H9 (cell line): Measurements from ENCODE around the gene OCRL. TPM values are rescaled to one million over a fixed set of nuclear protein-coding genes. Genes with fewer than 3 reads are reported as not detected.

Source experiments
- DNase-seq: peaks from one replicate; pipeline ENCODE4 v3.0.0-alpha.2; 2017
- H2AFZ ChIP-seq: one replicate; pipeline ENCODE4 v1.6.1; 2013; ENCODE audit warnings: mild to moderate bottlenecking, low read length, control low read depth, moderate library complexity
- H2AK5ac ChIP-seq: 2 replicates; pipeline ENCODE4 v1.6.1; 2013; ENCODE audit warnings: low read length, control low read depth, mixed read lengths; ENCODE audit not compliant: insufficient read length
- H2BK120ac ChIP-seq: one replicate; pipeline ENCODE4 v1.6.1; 2013; ENCODE audit warnings: low read depth, mild to moderate bottlenecking, low read length, control low read depth, inconsistent platforms; ENCODE audit not compliant: poor library complexity, severe bottlenecking
- H2BK12ac ChIP-seq: 2 replicates; pipeline ENCODE4 v1.6.1; 2013; ENCODE audit warnings: low read length, control low read depth, mixed read lengths, low read depth; ENCODE audit not compliant: insufficient read length
- H2BK15ac ChIP-seq: 2 replicates; pipeline ENCODE4 v1.6.1; 2013; ENCODE audit warnings: low read depth, low read length, control low read depth
- H2BK20ac ChIP-seq: one replicate; pipeline ENCODE4 v1.6.1; 2013; ENCODE audit warnings: low read depth, mild to moderate bottlenecking, low read length, control low read depth, inconsistent platforms; ENCODE audit not compliant: poor library complexity, severe bottlenecking
- H2BK5ac ChIP-seq: 2 replicates; pipeline ENCODE4 v1.6.1; 2013; ENCODE audit warnings: low read length, control low read depth, mixed read lengths; ENCODE audit not compliant: insufficient read length
- H3K14ac ChIP-seq: 2 replicates; pipeline ENCODE4 v1.6.1; 2013; ENCODE audit warnings: low read length, control low read depth; ENCODE audit not compliant: insufficient read depth
- H3K18ac ChIP-seq: 2 replicates; pipeline ENCODE4 v1.6.1; 2013; ENCODE audit warnings: low read depth, mild to moderate bottlenecking, mixed read lengths, low read length, control low read depth; ENCODE audit not compliant: insufficient read length
- H3K23ac ChIP-seq: 2 replicates; pipeline ENCODE4 v1.6.1; 2013; ENCODE audit warnings: low read length, control low read depth, mixed read lengths, low read depth; ENCODE audit not compliant: insufficient read length
- H3K23me2 ChIP-seq: 2 replicates; pipeline ENCODE4 v1.6.1; 2013; ENCODE audit warnings: low read depth, mild to moderate bottlenecking, mixed read lengths, low read length, control low read depth; ENCODE audit not compliant: insufficient read length, poor library complexity, severe bottlenecking
- H3K27ac ChIP-seq: 2 replicates; pipeline ENCODE4 v1.5.1; 2013; ENCODE audit warnings: low read length, control low read depth, mixed read lengths, low read depth; ENCODE audit not compliant: insufficient read length
- H3K27me3 ChIP-seq: 2 replicates; pipeline ENCODE4 v1.6.1; 2013; ENCODE audit warnings: low read length, control low read depth, inconsistent platforms; ENCODE audit not compliant: insufficient read depth
- H3K4ac ChIP-seq: 2 replicates; pipeline ENCODE4 v1.6.1; 2013; ENCODE audit warnings: low read depth, mild to moderate bottlenecking, control low read depth, inconsistent platforms, low read length, moderate library complexity
- H3K4me1 ChIP-seq: 2 replicates; pipeline ENCODE4 v1.6.1; 2013; ENCODE audit warnings: low read length, control low read depth, inconsistent platforms; ENCODE audit not compliant: insufficient read depth
- H3K4me2 ChIP-seq: 2 replicates; pipeline ENCODE4 v1.6.1; 2013; ENCODE audit warnings: low read length, control low read depth, mixed read lengths; ENCODE audit not compliant: insufficient read length, insufficient read depth
- H3K56ac ChIP-seq: 2 replicates; pipeline ENCODE4 v1.6.1; 2013; ENCODE audit warnings: low read depth, mild to moderate bottlenecking, mixed read lengths, low read length, control low read depth; ENCODE audit not compliant: insufficient read length
- H3K79me1 ChIP-seq: 2 replicates; pipeline ENCODE4 v1.6.1; 2013; ENCODE audit warnings: low read depth, mild to moderate bottlenecking, moderate library complexity, low read length, control low read depth, inconsistent platforms; ENCODE audit not compliant: insufficient read depth, poor library complexity, severe bottlenecking
- H3K79me2 ChIP-seq: 2 replicates; pipeline ENCODE4 v1.6.1; 2013; ENCODE audit warnings: low read length, control low read depth, inconsistent platforms; ENCODE audit not compliant: insufficient read depth
- H3K9ac ChIP-seq: 2 replicates; pipeline ENCODE4 v1.6.1; 2013; ENCODE audit warnings: low read length, control low read depth, mixed read lengths; ENCODE audit not compliant: insufficient read length; ENCODE audit errors: extremely low read depth
- H3K9me3 ChIP-seq: one replicate; pipeline ENCODE4 v1.6.1; 2013; ENCODE audit warnings: low read depth, low read length, inconsistent platforms; ENCODE audit not compliant: control insufficient read depth
- H3T11ph ChIP-seq: one replicate; pipeline ENCODE4 v1.6.1; 2013; ENCODE audit warnings: mild to moderate bottlenecking, low read length, control low read depth, inconsistent platforms
- H4K20me1 ChIP-seq: one replicate; pipeline ENCODE4 v1.6.1; 2013; ENCODE audit not compliant: control insufficient read depth, insufficient read length, insufficient read depth
- H4K5ac ChIP-seq: 2 replicates; pipeline ENCODE4 v1.6.1; 2013; ENCODE audit warnings: low read depth, mild to moderate bottlenecking, mixed read lengths, low read length, control low read depth; ENCODE audit not compliant: insufficient read length
- H4K8ac ChIP-seq: replicated peaks from 2 replicates; pipeline ENCODE4 v1.6.1; 2013; ENCODE audit warnings: low read length, control low read depth, mixed read lengths, low read depth; ENCODE audit not compliant: insufficient read length
- H4K91ac ChIP-seq: 2 replicates; pipeline ENCODE4 v1.6.1; 2013; ENCODE audit warnings: low read depth, mild to moderate bottlenecking, moderate library complexity, mixed read lengths, low read length, control low read depth; ENCODE audit not compliant: insufficient read length
- H3K27ac Mint-ChIP-seq, 3 experiments: 2 replicates in 2 of 3; 3 replicates in 1 of 3; pipeline ENCODE4 v1.8.0; 2020 to 2021; ENCODE audit warnings: mixed read lengths in 3 of 3, mild to moderate bottlenecking in 1 of 3, moderate library complexity in 1 of 3
- H3K27me3 Mint-ChIP-seq: 2 replicates; pipeline ENCODE4 v1.8.0; 2021; ENCODE audit warnings: low read depth, mild to moderate bottlenecking, moderate library complexity, mixed read lengths
- H3K36me3 Mint-ChIP-seq, 3 experiments: 2 replicates in 2 of 3; 3 replicates in 1 of 3; pipeline ENCODE4 v1.8.0; 2020 to 2021; ENCODE audit warnings: low read depth in 3 of 3, mixed read lengths in 3 of 3; ENCODE audit not compliant: insufficient read depth in 1 of 3
- H3K4me1 Mint-ChIP-seq, 2 experiments: 2 replicates each; pipeline ENCODE4 v1.8.0; 2020; ENCODE audit warnings: mixed read lengths in 2 of 2
- H3K4me3 Mint-ChIP-seq, 2 experiments: 2 replicates in 1 of 2; 3 replicates in 1 of 2; pipeline ENCODE4 v1.8.0; 2020 to 2021; ENCODE audit warnings: mild to moderate bottlenecking in 2 of 2, mixed read lengths in 2 of 2, moderate library complexity in 1 of 2
- H3K9me3 Mint-ChIP-seq, 2 experiments: 2 replicates in 1 of 2; 3 replicates in 1 of 2; pipeline ENCODE4 v1.8.0; 2020; ENCODE audit warnings: mild to moderate bottlenecking in 2 of 2, mixed read lengths in 2 of 2, moderate library complexity in 1 of 2
- CTCF ChIP-seq: fragments of 200-600 bp; sonication (generic); conservative IDR thresholded peaks from 3 replicates; pipeline ENCODE4 v1.8.0; 2021; ENCODE audit warnings: antibody characterized with exemption, mild to moderate bottlenecking
- WGBS: extraction: QIAGEN DNeasy Blood & Tissue Kit; methylation state at CpG from one replicate; pipeline ENCODE4 v1.1.7; 2013; ENCODE audit warnings: missing lambda C conversion rate, low lambda C conversion rate, mixed read lengths; ENCODE audit not compliant: insufficient read length; ENCODE audit errors: extremely low coverage; 5-methylcytosine and 5-hydroxymethylcytosine counted together
- total RNA-seq: library from RNA; stranded (reverse); gene quantifications from 2 replicates; pipeline ENCODE4 v1.2.1, GENCODE V29; 2021

The OCRL gene
- total RNA-seq, 1 experiment from 2014 or later = 31.4 TPM

- H3K27ac Mint-ChIP-seq = no peak overlapping the region
- Histone ChIP-seq H2BK12ac (no peak overlapping the region), H4K8ac (no peak overlapping the region), H2BK20ac (no peak overlapping the region), H2BK120ac (no peak overlapping the region), H3K18ac (no peak overlapping the region), H3K79me1 (no peaks in the 10 kb centered on the region), H2AK5ac (no peak overlapping the region), H3K4ac (no peak overlapping the region), H3K9me3 (no peaks in the 10 kb centered on the region), H3K4me2 (no peak overlapping the region), H3K23me2 (no peaks in the 10 kb centered on the region), H3K56ac (no peak overlapping the region), H4K91ac (no peak overlapping the region), H3K27ac (no peak overlapping the region), H2BK5ac (no peak overlapping the region), H4K20me1 (no peaks in the 10 kb centered on the region), H2AFZ (no peak overlapping the region), H4K5ac (no peak overlapping the region), H3K4me1 (no peaks in the 10 kb centered on the region), H3T11ph (no peak overlapping the region), H3K14ac (no peak overlapping the region), H2BK15ac (no peak overlapping the region), H3K79me2 (no peaks in the 10 kb centered on the region), H3K27me3 (no peaks in the 10 kb centered on the region), H3K9ac (no peak overlapping the region), H3K23ac (no peak overlapping the region)
- no peak for TF ChIP-seq CTCF
- no peak for DNase-seq
- no peaks in the 10 kb centered on the region for H3K9me3 Mint-ChIP-seq
- H3K4me3 Mint-ChIP-seq = no peak overlapping the region
- no peaks in the 10 kb centered on the region for H3K36me3 Mint-ChIP-seq
- H3K4me1 Mint-ChIP-seq = no peaks in the 10 kb centered on the region
- peaks cover 12% of the 10 kb centered on the region for H3K27me3 Mint-ChIP-seq
- WGBS = no CpG with 5 or more reads among the region's 5 CpGs
Observed at GRCh38 chrX:129530410-129530809, 9.6 kb upstream of the OCRL start.
